ENCODE measurements around the gene TRAPPC10.

TRAPPC10 gene

GRCh38 chr21:44006017-44006619, 6.0 kb upstream of the TRAPPC10 start:
- DNase-seq, result no peak

GRCh38 chr21:44006656-44007055, 5.5 kb upstream of the TRAPPC10 start:
- DNase-seq, result no peak

GRCh38 chr21:44010429-44010828, 1.7 kb upstream of the TRAPPC10 start:
- DNase-seq, result no peak

DNA sequence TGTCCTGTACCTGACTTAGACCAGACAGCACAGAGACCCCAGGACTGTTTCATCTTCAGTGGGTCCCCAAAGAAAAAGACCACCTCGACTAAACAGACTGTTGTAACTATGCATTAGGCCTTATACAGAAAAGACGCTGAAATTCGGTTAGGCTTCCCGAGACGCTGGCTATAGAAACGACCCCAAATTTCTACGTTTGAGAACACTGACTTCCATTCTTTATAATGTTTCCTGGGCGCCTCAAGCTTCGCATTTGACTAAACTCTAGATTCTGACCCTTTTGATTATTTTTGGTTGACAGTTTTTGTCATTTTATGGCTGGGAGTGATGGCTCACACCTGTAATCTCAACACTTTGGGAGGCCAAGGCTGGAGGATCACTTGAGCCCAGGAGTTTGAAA, 986 bp upstream of the TRAPPC10 start:
- no peak for DNase-seq

- DNase-seq, result peak; percentile 80
Observed at GRCh38 chr21:44012474-44013379, 618 bp downstream of the TRAPPC10 start.

DNA sequence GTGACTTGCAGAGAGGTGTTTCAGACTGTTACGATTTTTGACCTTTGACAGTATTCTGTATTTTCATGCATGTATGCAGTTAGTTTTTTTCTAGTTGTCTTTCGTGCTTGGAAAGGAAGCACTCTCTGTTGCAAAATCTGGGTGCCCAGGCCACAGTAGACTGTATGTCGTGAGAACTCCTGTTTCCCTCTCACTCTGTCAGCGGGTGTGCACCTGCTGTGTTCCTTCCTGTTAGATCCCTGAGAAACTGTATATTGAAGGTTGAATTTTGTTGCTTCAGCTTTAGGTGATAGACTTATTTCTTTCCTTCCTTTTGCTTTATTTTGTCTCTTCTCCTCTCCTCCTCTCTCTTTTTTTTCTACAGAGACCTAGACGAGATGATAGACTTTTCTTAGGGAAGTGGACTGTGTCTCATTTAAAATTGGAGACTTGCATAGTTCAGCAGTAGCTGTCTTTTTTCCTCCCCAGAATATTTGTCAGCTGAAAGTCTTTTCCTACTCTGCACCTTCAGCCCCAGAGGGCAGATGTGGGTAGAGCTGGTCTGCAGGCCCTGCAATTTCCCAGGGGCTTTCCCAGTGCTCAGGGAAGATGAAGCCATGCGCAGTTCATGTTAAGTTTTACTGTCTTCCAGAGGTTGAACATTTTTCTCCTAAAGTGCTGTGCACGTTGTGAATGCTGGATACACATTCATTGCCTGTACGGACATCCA, 1.4 kb downstream of the TRAPPC10 start:
- peak; percentile 25 for DNase-seq

DNA sequence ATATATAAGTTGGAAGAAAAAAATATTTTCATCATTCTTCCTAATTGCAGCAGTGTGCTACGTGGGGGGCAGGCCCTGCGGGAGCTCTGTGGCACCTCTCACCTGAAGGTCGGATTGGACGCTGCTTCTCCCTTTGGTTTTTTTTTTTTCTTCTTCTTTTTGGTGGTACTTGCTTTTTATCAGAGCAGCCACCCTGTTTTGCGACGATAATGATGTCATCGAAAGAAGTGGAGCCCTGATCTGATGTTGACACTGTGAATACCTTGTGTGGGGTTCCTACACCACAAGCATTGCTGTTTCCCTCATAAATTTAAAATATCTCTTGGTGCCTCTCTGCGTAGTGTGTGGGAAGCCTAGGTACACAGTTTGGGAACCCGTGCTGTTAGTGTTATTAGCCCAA, 5.5 kb downstream of the TRAPPC10 start:
- no peak for DNase-seq

DNA sequence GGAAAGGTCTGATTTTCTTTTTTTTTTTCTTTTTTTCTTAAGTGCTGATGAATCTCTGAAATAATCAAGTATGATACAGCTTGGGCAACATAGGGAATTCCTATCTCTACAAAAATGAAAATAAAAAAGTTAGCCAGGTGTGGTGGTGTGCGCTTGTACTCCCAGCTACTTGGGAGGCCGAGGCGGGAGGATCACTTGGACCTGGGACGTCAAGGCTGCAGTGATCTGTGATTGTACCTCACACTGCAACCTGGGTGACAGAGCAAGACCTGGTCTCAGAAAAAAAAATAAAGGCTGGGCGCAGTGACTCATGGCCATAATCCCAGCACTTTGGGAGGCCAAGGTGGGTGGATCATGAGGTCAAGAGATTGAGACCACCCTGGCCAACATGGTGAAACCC, 6.0 kb downstream of the TRAPPC10 start:
- DNase-seq, result no peak

- no peak for DNase-seq
Observed at GRCh38 chr21:44018813-44019567, 6.9 kb downstream of the TRAPPC10 start.

- DNase-seq, result no peak
Observed at GRCh38 chr21:44019568-44019958, 7.5 kb downstream of the TRAPPC10 start.

DNA sequence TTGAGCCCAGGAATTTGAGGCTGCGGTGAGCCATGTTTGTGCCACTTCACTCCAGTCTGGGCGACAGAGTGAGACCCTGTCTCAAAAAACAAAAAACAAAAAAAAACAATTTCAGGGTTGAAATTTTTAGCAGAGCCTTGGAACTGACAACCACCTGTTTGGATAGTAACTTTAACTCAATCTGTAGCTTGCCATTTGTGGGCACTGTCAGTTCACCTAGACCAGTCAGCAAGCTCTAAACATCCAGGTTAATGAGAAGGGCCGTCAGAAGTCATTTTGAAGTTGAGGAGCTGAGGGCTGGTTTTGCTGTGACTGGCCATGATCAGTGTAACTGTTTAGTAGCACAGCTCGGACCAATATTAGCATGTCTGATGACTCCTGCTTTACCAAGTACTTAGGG, 8.4 kb downstream of the TRAPPC10 start:
- no peak for DNase-seq

DNA sequence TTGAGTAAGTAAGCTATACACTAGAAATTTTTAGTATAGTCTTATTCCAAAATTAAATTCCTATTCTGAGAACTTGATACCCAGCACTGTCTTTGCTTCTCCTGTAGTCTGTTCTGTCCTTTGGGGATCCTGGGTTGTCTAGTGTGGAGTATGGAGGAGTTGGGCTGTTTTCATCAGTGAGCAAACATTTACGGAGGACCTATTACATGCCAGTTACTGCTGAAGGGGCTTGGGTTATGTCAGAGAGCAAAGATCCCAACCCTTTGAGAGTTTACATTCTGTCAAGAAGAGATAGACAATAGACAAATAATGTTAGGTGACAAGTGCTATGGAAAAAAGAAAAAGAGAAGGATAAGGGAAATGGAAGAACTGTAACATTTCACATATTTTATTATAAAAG, 9.0 kb downstream of the TRAPPC10 start:
- DNase-seq, result no peak

DNA sequence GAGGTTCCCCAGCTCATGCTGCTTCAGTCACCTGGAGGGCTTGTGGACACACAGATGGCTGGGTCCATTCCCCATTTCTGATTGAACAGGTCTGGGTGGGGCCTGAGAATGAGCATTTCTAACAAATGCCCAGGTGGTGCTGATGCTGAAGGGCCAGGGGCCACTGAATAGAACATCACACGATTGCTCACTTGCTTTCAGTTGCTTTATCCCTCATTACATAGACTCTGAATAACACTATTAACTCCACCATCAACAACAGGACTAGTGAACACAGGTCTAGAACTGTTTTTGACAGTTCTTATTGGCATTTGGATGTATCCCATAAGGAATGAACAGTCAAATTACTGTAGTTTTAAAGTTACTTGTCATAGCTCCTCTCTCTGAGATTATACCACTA, 12.1 kb downstream of the TRAPPC10 start:
- no peak for DNase-seq

DNA sequence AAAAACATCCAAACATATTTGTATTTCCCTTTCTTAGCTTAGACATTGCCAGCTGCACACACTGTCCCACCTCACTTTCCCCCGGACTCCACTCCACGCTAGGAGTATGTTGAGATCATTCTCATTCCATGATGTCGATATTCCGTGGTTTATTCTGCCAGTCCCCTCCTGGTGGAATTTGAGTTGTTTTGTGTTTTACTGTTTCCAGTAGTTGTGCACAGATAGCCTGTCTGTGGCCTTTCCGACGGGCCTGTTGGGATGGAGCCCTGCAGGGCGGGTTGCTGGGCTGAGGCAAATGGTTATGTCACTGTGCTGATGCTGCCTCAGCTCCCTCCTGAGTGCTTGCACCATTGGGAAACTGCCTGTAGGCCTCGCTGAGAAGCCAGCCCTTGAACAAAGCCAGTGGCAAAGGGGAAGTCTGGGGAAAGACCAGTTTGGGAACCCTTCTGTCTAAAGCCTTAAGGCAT, 12.8 kb downstream of the TRAPPC10 start:
- no peak for DNase-seq

DNA sequence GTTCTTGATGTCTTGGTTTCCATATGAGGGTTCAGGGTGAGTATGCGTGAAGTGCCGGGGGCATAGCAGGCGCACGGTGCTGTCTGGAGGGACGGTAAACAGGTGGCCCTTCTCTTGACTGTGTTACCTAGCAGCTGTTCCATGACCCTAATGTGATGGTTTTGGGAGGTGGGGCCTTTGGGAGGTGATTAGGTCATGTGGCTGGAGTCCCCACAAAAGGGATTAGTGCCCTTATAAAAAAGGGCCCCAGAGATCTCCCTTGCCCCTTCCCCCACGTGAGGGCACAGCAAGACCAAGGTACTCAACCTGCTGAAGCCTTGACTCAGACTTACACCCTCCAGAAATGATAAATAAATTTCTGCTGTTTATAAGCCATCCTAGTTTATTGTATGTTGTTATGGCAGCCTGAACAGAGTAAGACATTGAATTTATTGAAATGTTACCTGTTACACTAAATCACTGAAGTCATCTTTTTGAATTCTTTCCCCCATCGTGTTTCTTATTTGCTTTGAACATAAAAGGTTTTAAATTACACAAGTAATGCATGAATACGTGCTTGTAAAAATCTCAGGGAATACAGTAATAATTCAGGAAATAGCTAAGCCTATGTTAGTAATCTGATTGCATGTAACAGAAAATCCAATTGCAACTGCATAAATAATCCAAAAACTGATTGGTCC, 15.6 kb downstream of the TRAPPC10 start:
- no peak for DNase-seq

GRCh38 chr21:44028287-44028659, 16.2 kb downstream of the TRAPPC10 start:
- no peak for DNase-seq

DNA sequence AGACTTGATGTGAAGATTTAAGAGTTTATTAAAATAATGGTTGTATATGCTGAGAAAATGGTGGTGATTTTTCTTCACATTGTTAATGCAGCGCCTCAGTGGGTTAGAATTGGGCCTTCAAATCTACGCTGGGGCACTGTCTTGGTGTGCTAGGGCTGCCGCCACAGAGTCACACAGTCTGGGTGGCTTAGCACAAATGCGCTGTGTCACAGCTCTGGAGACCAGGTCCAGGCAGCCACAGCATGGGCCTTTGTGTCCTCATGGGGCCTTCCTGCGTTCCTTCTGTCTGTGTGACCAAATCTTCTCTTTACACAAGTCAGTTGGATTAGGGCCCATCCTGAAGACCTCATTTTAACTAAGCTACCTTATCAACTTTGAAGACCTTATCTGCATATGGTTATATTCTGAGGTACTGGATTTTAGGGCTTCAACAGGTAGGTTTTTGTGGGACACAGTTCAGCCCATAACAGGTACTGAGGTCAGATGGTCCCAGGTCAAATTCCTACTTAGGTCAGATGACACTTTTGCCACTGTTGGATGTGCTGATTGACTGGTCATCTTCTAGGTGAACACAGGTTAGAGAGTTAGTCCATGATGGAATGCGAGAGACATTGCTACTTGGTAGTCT, 17.5 kb downstream of the TRAPPC10 start:
- no peak for DNase-seq

GRCh38 chr21:44035244-44035643, 23.1 kb downstream of the TRAPPC10 start:
- DNase-seq, result no peak

- no peak for DNase-seq
Observed at GRCh38 chr21:44038063-44038462, 26.0 kb downstream of the TRAPPC10 start.

- DNase-seq, result no peak
Observed at GRCh38 chr21:44039828-44040227, 27.7 kb downstream of the TRAPPC10 start.

DNA sequence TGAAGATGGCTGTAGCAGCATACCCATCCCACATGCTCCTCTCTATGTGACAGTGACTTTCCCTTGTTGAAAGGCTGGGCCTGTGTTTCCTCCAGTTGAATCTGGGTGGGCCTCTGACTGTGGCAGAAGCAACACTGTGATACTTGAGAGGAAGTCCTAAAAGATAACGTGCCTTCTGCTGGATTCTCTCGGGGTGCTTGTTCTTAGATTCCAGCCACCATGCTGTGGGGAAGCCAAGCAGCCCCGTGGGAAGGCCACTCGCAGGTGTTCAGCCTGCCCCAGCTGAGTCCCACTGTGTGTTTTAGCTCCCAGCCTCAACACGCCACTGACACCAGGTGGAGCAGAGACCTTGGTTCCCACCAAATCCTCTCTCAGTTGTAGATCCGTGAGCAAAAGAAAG, 31.5 kb downstream of the TRAPPC10 start:
- no peak for DNase-seq

DNA sequence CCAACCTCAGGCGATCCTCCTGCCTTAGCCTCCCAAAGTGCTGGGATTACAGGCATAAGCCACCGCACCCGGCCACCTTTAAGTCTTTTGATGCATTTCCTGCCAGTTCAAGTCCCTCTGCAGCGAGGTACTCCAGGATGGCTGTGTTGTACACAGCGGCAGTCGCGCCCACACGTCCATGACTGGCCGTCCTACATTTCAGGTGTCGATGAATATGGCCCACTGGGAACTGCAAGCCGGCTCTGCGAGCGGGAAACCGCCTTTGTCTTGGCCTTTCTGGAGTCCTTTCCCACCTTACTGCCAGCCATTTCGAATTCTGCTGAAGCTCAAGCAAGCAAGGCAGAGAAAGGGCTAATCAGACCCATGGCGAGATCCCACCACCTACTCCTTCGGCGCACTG, 34.6 kb downstream of the TRAPPC10 start:
- DNase-seq, result no peak

Measured in stimulated activated CD4-positive, alpha-beta T cell treated with anti-CD3 and anti-CD28 coated beads, Interleukin-12 subunit alpha, Interleukin-12 subunit beta, amount 100 ng/mL, for 4 hours (primary cell).